ENCODE measurements around the gene RTEL1. TPM values are rescaled to one million over a fixed set of nuclear protein-coding genes. Genes with fewer than 3 reads are reported as not detected.
"Not testable (repeated sequence)": the region's sequence is repeated elsewhere in the genome, so short reads cannot be mapped to it uniquely, and the experiment has no call there.

Gene RTEL1
- total RNA-seq, 1 donor from 2014 or later, result 20.4 TPM

DNA sequence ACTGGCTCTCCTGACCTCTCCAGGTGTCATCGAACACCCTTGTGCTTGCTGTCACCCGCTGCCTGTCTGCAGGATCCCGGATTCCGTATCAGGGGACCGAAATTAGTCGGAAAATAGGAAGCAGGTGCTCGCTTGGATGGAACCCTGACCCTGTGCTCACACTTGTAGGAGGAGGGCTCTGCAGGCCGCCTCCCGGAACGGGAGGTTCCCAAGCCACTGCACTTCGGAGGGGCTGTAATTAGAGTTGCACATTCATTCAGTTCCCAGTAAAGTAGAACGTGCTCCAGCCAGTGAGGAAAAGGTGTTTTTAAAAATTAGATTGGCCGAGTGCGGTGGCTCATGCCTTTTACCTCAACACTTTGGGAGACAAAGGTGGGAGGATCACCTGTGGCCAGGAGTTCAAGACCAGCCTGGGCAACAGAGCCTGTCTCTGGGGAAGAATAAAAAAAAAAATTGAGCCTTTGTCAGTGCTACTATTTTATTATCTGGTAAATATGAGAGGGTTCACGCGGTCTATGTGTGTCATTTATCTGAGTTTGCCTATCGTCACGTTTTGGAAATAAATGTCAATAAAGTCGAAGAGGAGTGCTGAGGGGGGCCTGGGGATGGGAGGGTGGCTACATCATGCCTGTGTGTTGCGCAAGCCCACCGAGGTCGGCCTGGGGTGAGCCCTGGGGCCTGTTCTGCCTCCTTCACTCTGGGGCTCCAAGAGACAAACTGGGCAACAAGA is 29.7 kb upstream of the RTEL1 start:
- TF ChIP-seq, protein P1, sequence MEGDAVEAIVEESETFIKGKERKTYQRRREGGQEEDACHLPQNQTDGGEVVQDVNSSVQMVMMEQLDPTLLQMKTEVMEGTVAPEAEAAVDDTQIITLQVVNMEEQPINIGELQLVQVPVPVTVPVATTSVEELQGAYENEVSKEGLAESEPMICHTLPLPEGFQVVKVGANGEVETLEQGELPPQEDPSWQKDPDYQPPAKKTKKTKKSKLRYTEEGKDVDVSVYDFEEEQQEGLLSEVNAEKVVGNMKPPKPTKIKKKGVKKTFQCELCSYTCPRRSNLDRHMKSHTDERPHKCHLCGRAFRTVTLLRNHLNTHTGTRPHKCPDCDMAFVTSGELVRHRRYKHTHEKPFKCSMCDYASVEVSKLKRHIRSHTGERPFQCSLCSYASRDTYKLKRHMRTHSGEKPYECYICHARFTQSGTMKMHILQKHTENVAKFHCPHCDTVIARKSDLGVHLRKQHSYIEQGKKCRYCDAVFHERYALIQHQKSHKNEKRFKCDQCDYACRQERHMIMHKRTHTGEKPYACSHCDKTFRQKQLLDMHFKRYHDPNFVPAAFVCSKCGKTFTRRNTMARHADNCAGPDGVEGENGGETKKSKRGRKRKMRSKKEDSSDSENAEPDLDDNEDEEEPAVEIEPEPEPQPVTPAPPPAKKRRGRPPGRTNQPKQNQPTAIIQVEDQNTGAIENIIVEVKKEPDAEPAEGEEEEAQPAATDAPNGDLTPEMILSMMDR (IDR thresholded peaks at IDR 0.05), result no peak
- Mint-ChIP-seq H3K4me3 (ENCODE audit: unreplicated experiment) (peak overlapping the region; percentile 71), H3K4me1 (ENCODE audit: low read depth) (peaks cover 14% of the 10 kb centered on the region), H3K27me3 (ENCODE audit: low read depth) (no peaks in the 10 kb centered on the region), H3K9me3 (ENCODE audit: low read depth) (no peaks in the 10 kb centered on the region), H3K36me3 (ENCODE audit: low read depth) (no peaks in the 10 kb centered on the region), H3K27ac (ENCODE audit: unreplicated experiment) (no peak overlapping the region)
- peak; percentile 40 for DNase-seq (ENCODE audit: low spot score)

DNA sequence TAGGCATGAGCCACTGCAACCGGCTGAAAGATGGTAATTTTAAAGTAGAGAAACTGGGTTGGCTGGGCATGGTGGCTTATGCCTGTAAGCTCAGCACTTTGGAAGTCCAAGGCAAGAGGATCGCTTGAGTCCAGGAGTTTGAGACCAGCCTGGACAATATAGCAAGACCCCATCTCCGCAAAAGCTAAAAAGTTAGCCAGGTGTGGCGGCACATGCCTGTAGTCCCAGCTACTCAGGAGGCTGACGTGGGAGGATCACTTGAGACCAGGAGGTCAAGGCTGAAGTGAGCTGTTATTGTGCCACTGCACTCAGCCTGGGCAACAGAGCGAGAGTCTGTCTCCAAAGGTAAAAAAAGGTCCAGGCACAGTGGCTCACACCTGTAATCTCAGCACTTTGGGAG is 27.2 kb upstream of the RTEL1 start:
- H3K27ac Mint-ChIP-seq (ENCODE audit: unreplicated experiment); H3K27me3 Mint-ChIP-seq (ENCODE audit: low read depth); H3K36me3 Mint-ChIP-seq (ENCODE audit: low read depth); H3K4me3 Mint-ChIP-seq (ENCODE audit: unreplicated experiment); H3K9me3 Mint-ChIP-seq (ENCODE audit: low read depth): not testable (repeated sequence)
- peaks cover 10% of the 10 kb centered on the region for H3K4me1 Mint-ChIP-seq (ENCODE audit: low read depth)
- DNase-seq (ENCODE audit: low spot score), result peak; percentile 26

DNA sequence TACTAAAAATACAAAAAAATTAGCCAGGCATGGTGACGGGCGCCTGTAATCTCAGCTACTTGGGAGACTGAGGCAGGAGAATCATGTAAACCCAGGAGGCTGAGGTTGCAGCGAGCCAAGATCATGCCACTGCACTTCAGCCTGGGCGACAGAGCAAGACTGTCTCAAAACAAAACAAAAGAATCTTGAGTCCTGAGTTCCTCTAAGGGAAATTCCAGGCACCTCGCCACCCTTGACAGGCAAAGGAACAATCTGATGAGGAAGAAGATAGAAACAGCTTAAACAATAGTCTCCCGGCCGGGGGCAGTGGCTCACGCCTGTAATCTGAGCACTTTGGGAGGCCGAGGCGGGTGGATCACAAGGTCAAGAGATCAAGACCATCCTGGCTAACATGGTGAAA is 26.7 kb upstream of the RTEL1 start:
- not testable (repeated sequence) for H3K9me3 Mint-ChIP-seq (ENCODE audit: low read depth); H3K4me3 Mint-ChIP-seq (ENCODE audit: unreplicated experiment); H3K27me3 Mint-ChIP-seq (ENCODE audit: low read depth); H3K36me3 Mint-ChIP-seq (ENCODE audit: low read depth); H3K27ac Mint-ChIP-seq (ENCODE audit: unreplicated experiment)
- DNase-seq (ENCODE audit: low spot score), result peak; percentile 33
- H3K4me1 Mint-ChIP-seq (ENCODE audit: low read depth), result peaks cover 10% of the 10 kb centered on the region

DNA sequence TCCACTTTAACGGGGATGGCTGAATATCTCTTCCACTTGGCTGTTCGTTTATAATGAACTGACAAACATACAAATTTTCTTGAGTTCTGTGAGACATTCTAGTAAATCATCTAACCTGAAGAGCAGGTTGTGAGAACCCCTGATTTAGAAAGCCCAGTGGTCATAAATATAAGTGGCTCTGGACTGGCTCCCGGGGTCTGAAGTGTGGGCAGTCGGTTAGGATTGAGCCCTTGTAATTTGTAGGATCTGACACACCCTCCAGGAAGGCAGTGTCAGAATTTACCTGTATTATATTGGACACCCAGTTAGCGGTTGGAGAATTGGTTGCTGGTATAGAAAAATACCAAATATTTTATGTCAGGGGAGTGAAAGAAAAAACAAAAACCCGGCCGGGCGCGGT is 24.4 kb upstream of the RTEL1 start:
- Mint-ChIP-seq H3K9me3 (ENCODE audit: low read depth) (no peaks in the 10 kb centered on the region), H3K27ac (ENCODE audit: unreplicated experiment) (no peak overlapping the region), H3K4me3 (ENCODE audit: unreplicated experiment) (no peak overlapping the region), H3K36me3 (ENCODE audit: low read depth) (no peaks in the 10 kb centered on the region), H3K4me1 (ENCODE audit: low read depth) (peaks cover 3% of the 10 kb centered on the region), H3K27me3 (ENCODE audit: low read depth) (no peaks in the 10 kb centered on the region)
- no peak for DNase-seq (ENCODE audit: low spot score)
- TF ChIP-seq, protein P1 (IDR thresholded peaks at IDR 0.05), result no peak

DNA sequence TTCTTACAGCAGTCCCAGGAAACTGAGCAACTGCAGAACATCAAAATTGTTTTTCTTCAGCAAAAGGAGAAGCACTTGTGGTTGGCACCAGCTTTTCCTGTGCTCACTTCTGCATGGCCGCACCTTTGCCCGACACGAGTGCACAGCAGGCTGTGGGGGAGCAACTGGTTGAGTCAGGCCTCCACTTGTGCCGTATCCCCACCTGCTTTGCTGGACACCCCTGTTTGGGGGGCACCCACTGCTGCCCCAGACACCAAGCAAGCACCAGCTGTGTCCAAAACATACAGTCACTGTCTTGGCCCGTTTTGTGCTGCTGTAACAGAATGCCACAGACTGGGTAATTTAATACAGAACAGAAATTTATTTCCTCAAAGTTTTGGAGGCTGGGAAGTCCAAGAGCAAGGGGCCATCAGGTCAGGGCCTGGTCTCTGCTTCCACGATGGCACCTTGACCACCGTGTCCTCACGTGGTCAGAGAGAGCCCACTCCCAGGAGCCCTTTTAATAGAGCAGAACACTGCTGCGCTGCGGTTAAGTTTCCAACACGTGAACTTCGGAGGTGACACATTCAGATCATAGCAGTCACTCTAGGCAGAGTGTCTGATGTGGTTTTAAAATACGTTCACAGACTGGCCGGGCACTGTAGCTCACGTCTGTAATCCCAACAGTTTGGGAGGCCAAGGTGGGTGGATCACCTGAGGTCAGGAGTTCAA is 22.5 kb upstream of the RTEL1 start:
- Mint-ChIP-seq H3K4me1 (ENCODE audit: low read depth) (no peaks in the 10 kb centered on the region), H3K36me3 (ENCODE audit: low read depth) (no peaks in the 10 kb centered on the region), H3K27ac (ENCODE audit: unreplicated experiment) (no peak overlapping the region), H3K9me3 (ENCODE audit: low read depth) (no peaks in the 10 kb centered on the region), H3K27me3 (ENCODE audit: low read depth) (no peaks in the 10 kb centered on the region), H3K4me3 (ENCODE audit: unreplicated experiment) (no peak overlapping the region)
- TF ChIP-seq, protein P1 (IDR thresholded peaks at IDR 0.05), result no peak
- DNase-seq (ENCODE audit: low spot score), result no peak

DNA sequence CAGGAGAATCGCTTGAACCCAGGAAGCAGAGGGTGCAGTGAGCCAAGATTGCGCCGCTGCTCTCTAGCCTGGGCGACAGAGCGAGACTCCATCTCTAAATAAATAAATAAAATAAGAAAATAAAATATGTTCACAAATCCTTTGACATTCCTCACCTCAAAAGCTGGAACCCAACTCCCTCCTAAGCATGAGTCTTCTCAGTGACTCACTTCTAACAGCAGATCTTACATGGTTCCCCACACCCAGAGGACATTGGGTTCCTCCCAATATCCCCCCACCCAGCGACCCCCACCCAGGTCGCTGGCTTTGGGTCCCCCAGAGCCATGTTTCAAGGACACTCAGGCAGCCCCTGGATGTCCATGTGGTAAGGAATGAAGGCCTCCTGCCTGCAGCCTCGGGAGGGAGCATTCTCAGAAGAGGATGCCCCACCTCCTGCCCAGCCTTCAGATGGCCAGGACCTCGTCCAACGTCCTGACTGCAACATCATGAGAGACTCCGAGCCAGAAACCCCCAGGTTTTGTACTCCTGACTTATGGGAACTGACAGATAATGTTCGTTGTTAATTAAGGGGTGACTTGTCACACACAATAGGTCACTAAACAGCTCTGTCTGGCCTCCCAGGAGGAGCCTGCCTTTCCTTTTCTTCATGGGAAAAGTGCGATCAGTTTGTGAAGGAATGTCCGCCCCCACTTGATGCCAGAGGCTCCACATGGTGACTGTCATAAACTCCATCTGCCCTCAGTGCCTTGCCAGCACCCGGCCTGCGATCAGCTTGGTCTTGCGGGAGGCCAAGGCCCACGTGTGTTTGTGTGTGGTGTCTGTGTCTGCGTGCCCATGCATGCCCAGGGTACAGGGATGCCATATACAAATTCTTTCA is 21.1 kb upstream of the RTEL1 start:
- no peaks in the 10 kb centered on the region for H3K36me3 Mint-ChIP-seq (ENCODE audit: low read depth)
- no peaks in the 10 kb centered on the region for H3K4me1 Mint-ChIP-seq (ENCODE audit: low read depth)
- no peak overlapping the region for H3K27ac Mint-ChIP-seq (ENCODE audit: unreplicated experiment)
- TF ChIP-seq, protein P1 (IDR thresholded peaks at IDR 0.05), result no peak
- H3K4me3 Mint-ChIP-seq (ENCODE audit: unreplicated experiment), result no peak overlapping the region
- no peak for DNase-seq (ENCODE audit: low spot score)
- H3K9me3 Mint-ChIP-seq (ENCODE audit: low read depth), result no peaks in the 10 kb centered on the region
- H3K27me3 Mint-ChIP-seq (ENCODE audit: low read depth), result no peaks in the 10 kb centered on the region
